GM13976 (cell line): ENCODE data around the gene NAALADL2.
"Not testable (repeated sequence)": the region's sequence is repeated elsewhere in the genome, so short reads cannot be mapped to it uniquely, and the experiment has no call there.

Source experiments
- DNase-seq: peaks from one replicate; pipeline ENCODE4 v3.0.0; 2012; ENCODE audit warnings: low spot score
- in situ Hi-C: fragments of 300-500 bp; cut with MboI; formaldehyde crosslinking; loops from one replicate; pipeline ENCODE4 v1.12.0; 2022; ENCODE audit warnings: low sequenced_read_pairs, mixed read lengths, inconsistent platforms; ENCODE audit not compliant: unreplicated experiment
- TF ChIP-seq, protein P1 (sequence below): IDR thresholded peaks from 2 replicates; pipeline ENCODE4 v1.5.1; 2012; ENCODE audit warnings: borderline replicate concordance, mild to moderate bottlenecking; ENCODE audit not compliant: insufficient read depth; ENCODE audit errors: extremely low read depth, missing control alignments, control extremely low read depth

Gene NAALADL2

DNA sequence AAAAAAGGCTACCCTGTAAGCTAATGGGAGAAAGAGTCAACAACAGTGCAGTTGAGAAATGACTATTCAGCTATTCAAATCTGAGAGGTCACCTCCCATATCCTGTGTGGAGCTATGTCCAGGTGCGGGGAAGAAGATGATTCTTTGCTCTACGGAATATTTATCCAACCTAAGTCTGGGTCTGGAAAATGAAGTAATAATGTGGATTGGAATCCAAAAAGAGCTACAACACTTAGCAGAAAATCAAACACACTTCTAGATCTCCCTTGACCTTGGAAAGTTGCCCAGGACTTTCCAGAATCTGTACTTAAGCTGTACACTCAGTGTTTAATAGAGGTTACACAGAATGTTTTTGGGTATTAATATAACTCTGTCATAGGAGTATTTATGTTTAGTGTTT is 251.9 kb downstream of the NAALADL2 start:
- in situ Hi-C loops = no loop called here
- no peak for DNase-seq
- TF ChIP-seq, protein P1, sequence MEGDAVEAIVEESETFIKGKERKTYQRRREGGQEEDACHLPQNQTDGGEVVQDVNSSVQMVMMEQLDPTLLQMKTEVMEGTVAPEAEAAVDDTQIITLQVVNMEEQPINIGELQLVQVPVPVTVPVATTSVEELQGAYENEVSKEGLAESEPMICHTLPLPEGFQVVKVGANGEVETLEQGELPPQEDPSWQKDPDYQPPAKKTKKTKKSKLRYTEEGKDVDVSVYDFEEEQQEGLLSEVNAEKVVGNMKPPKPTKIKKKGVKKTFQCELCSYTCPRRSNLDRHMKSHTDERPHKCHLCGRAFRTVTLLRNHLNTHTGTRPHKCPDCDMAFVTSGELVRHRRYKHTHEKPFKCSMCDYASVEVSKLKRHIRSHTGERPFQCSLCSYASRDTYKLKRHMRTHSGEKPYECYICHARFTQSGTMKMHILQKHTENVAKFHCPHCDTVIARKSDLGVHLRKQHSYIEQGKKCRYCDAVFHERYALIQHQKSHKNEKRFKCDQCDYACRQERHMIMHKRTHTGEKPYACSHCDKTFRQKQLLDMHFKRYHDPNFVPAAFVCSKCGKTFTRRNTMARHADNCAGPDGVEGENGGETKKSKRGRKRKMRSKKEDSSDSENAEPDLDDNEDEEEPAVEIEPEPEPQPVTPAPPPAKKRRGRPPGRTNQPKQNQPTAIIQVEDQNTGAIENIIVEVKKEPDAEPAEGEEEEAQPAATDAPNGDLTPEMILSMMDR = no peak

DNA sequence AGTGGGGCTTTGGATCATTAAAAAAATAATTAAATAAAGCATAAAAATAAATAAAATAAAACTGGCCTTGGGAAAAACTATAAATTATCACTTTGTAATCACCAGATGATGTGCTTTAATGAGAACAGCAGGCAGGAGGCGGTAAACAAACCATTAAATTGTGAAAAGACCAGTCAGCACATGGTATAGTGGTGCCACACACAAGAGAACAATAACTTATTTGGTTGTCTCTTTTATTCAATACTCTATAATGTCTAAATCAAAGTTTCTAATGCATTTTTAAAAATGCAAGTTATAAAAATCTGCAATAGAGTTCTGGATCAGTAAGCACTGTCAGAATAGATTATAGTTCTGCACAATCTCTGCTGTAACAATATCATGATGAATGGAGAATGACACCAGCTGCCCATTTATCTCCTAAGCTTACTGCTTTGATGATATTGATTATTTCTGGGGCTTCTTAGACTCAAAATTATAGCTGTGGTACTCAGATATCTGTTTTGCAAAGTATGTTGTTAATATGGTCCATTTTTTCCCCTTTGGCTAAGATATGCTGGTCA is 259.3 kb downstream of the NAALADL2 start:
- no peak for DNase-seq
- in situ Hi-C loops = no loop called here
- TF ChIP-seq, protein P1 = no peak

DNA sequence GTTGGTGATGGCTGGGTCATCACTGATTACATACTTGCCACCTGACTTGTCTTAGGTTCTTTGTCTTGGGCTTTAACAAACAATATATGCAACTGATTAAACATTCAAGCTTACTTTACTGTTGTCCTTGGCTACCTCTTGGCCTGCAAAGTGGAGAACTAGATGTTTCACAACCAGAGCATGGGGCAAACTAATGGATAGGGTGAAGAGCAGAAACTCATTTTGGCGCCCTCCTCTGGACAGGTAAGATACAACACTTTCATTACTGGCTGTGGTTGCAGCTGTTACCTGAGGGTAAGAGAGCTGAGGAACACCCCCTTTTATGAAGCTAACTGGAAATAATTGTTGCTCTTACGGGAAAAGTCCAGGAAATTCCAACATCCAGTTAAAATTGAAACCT is 262.1 kb downstream of the NAALADL2 start:
- in situ Hi-C loops = no loop called here
- TF ChIP-seq, protein P1 = no peak
- DNase-seq = no peak

DNA sequence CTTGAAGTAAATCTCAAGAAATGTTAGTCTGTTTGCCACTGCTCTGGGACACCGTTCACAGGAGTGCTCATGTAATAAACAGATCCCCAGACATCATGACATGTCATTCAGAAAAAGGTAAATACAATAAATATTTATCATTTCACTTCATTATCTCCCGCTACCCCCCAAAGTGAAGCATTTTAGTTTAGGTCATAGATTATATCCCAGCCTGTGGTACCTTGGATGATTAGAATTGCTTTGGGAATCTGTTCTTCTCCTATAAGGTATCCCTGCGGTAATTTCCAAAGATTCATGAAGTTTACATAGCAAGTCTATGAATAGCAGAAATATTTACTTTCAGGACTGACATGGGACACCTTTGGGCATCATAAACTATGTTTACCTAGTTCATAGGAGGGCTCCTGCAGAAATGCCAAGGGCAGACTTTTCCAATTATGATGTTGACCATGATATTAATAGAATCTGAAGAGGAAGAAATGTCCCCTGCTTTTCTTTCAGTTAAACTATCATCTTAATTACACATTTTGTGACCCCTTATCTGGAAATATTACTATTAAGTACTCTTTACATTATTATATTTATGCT is 268.0 kb downstream of the NAALADL2 start:
- DNase-seq = no peak
- TF ChIP-seq, protein P1 = no peak
- in situ Hi-C loops = no loop called here

DNA sequence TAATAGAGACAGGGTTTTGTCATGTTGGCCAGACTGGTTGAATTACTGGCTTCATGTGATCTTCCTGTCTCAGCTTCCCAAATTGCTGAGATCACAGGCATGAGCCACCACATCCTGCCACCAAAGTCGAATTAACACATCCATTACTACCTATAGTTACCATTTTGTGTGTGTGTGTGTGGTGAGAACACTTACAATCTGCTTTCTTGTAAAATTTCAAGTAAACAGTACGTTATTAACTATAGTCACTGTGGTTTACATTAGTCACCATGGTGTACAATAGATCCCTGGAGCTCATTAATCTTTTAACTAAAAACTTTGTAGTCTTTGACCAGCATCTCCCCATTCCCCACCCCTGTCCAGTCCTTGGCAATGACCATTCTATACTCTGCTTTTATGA is 270.0 kb downstream of the NAALADL2 start:
- no peak for DNase-seq
- TF ChIP-seq, protein P1 = no peak
- in situ Hi-C loops = no loop called here

DNA sequence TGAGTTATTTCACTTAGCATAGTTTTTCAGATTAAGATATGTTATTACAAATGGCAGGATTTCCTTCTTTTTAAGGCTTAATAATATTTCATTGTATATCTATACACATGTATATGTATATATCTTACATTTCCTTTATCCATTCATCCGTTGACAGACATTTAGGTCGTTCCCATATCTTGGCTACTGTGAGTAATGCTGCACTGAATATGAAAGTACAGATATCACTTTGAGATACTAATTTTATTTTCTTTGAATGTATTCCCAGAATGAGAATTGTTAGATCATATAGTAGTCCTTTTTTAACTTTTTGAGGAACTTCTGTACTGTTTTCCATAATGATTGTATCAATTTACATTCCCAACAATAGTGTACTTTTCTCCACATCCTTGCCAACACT is 270.4 kb downstream of the NAALADL2 start:
- in situ Hi-C loops = no loop called here

DNA sequence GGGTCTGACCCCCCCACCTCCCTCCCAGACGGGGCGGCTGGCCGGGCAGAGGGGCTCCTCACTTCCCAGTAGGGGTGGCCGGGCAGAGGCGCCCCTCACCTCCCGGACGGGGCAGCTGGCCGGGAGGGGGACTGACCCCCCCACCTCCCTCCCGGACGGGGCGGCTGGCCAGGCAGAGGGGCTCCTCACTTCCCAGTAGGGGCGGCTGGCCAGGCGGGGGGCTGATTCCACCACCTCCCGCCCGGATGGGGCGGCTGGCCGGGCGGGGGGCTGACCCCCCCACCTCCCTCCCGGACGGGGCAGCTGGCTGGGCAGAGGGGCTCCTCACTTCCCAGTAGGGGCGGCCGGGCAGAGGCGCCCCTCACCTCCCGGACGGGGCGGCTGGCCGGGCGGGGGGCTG is 272.7 kb downstream of the NAALADL2 start:
- DNase-seq, in situ Hi-C loops: not testable (repeated sequence)

More for the DNA sequence above, 270.4 kb downstream of the NAALADL2 start:
- TF ChIP-seq, protein P1 = no peak
- DNase-seq = no peak

DNA sequence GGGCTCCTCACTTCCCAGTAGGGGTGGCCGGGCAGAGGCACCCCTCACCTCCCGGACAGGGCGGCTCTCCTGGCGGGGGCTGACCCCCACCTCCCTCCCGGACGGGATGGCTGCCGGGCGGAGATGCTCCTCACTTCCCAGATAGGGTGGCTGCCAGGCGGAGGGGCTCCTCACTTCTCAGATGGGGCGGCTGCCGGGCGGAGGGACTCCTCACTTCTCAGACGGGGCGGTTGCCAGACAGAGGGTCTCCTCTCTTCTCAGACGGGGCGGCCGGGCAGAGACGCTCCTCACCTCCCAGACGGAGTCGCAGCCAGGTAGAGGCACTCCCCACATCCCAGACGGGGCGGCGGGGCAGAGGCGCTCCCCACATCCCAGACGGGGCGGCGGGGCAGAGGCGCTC is 273.6 kb downstream of the NAALADL2 start:
- DNase-seq, in situ Hi-C loops: not testable (repeated sequence)
